Keratinocyte (primary cell): ENCODE data around the gene C1QTNF7. TPM values are rescaled to one million over a fixed set of nuclear protein-coding genes. Genes with fewer than 3 reads are reported as not detected.

ENCODE experiments used
- DNase-seq: peaks from one replicate; pipeline ENCODE4 v3.0.0-alpha.2; 2011; ENCODE audit warnings: low read depth, missing footprints, low spot score
- FAIRE-seq: peaks from 2 replicates; lab custom pipeline; 2011; peaks lifted over from hg19 to GRCh38; lab: Jason Lieb, UNC
- H2AFZ ChIP-seq: 2 replicates; pipeline ENCODE4 v1.6.0; 2012; ENCODE audit warnings: low read length, control low read depth, inconsistent platforms; ENCODE audit not compliant: control insufficient read depth
- H3K27ac ChIP-seq: 2 replicates; pipeline ENCODE4 v1.5.1; 2011; ENCODE audit warnings: low read length; ENCODE audit not compliant: control insufficient read depth, insufficient read depth
- H3K27me3 ChIP-seq: 3 replicates; pipeline ENCODE4 v1.6.0; 2011; ENCODE audit warnings: low read length; ENCODE audit not compliant: control insufficient read depth, insufficient read depth; ENCODE audit errors: extremely low read depth
- H3K36me3 ChIP-seq, 2 experiments: 2 replicates in 1 of 2; 3 replicates in 1 of 2; pipeline ENCODE4 v1.5.1; 2011; ENCODE audit warnings: low read length in 2 of 2, mild to moderate bottlenecking in 1 of 2; ENCODE audit not compliant: control insufficient read depth in 2 of 2, insufficient read depth in 2 of 2; ENCODE audit errors: extremely low read depth in 1 of 2
- H3K4me1 ChIP-seq: 3 replicates; pipeline ENCODE4 v1.5.1; 2011; ENCODE audit warnings: low read length; ENCODE audit not compliant: control insufficient read depth, insufficient read depth; ENCODE audit errors: extremely low read depth
- H3K4me2 ChIP-seq: 3 replicates; pipeline ENCODE4 v1.6.0; 2011; ENCODE audit warnings: low read depth, low read length; ENCODE audit not compliant: control insufficient read depth, insufficient read depth; ENCODE audit errors: extremely low read depth
- H3K4me3 ChIP-seq, 3 experiments: fragments of 200-600 bp in 1 of 3; sonication (generic) in 1 of 3; 2 replicates in 2 of 3; 3 replicates in 1 of 3; pipeline ENCODE4 v1.5.1; 2011 to 2016; ENCODE audit warnings: low read length in 3 of 3, mild to moderate bottlenecking in 3 of 3, control low read depth in 2 of 3, inconsistent platforms in 1 of 3, low read depth in 1 of 3, mixed read lengths in 1 of 3, mixed run types in 1 of 3, moderate library complexity in 1 of 3; ENCODE audit not compliant: control insufficient read depth in 2 of 3, insufficient read depth in 2 of 3; ENCODE audit errors: extremely low read depth in 1 of 3
- H3K79me2 ChIP-seq: 2 replicates; pipeline ENCODE4 v1.6.0; 2012; ENCODE audit warnings: low read length; ENCODE audit not compliant: control insufficient read depth, insufficient read depth
- H3K9ac ChIP-seq: 3 replicates; pipeline ENCODE4 v1.6.0; 2011; ENCODE audit warnings: low read length; ENCODE audit not compliant: control insufficient read depth, insufficient read depth; ENCODE audit errors: extremely low read depth
- H3K9me1 ChIP-seq: 3 replicates; pipeline ENCODE4 v1.6.0; 2011; ENCODE audit warnings: low read length; ENCODE audit not compliant: control insufficient read depth, insufficient read depth; ENCODE audit errors: extremely low read depth
- H3K9me3 ChIP-seq: 2 replicates; pipeline ENCODE4 v1.5.1; 2012; ENCODE audit warnings: low read depth, low read length; ENCODE audit not compliant: control insufficient read depth
- H4K20me1 ChIP-seq: 3 replicates; pipeline ENCODE4 v1.6.0; 2011; ENCODE audit warnings: low read length; ENCODE audit not compliant: control insufficient read depth, insufficient read depth; ENCODE audit errors: extremely low read depth
- EZH2 ChIP-seq: IDR thresholded peaks from one replicate; pipeline ENCODE4 v1.6.1; 2012; ENCODE audit warnings: inconsistent platforms, mild to moderate bottlenecking, low read length, moderate library complexity
- dilution Hi-C: fragments of 300-500 bp; cut with MboI; formaldehyde crosslinking; loops from one replicate; pipeline ENCODE4 v1.7.0; 2020; ENCODE audit warnings: low sequenced_read_pairs; ENCODE audit not compliant: extremely low pct_ligation_motif_present
- polyA plus RNA-seq, 5 experiments: library from polyadenylated mRNA; depleted of rRNA in 3 of 5; stranded (reverse) in 3 of 5; stranded (forward) in 1 of 5; unstranded in 1 of 5; fragments of >200 nt; gene quantifications; 1 replicate in 1 of 5; 2 replicates in 3 of 5; 3 replicates in 1 of 5; pipeline versions ENCODE4 v1.2.1 to v1.2.3, GENCODE V29; 2011 to 2012; ENCODE audit warnings: missing spikeins in 2 of 5, low read depth in 1 of 5, low replicate concordance in 1 of 5
- TF ChIP-seq, protein P1 (sequence below), 3 experiments: IDR thresholded peaks in 1 of 3; conservative IDR thresholded peaks in 1 of 3; optimal IDR thresholded peaks in 1 of 3; 2 replicates in 2 of 3; 3 replicates in 1 of 3; pipeline versions ENCODE3 to v1.5.1; 2011; ENCODE audit warnings: low read length in 3 of 3, mild to moderate bottlenecking in 3 of 3, moderate library complexity in 2 of 3, control low read depth in 1 of 3, inconsistent platforms in 1 of 3; ENCODE audit not compliant: insufficient read depth in 2 of 3; ENCODE audit errors: extremely low read depth in 1 of 3

Gene C1QTNF7
- polyA plus RNA-seq, 1 donor (not counting 4 experiments of a cell fraction or from before 2014, with no cell fraction given) = not detected

DNA sequence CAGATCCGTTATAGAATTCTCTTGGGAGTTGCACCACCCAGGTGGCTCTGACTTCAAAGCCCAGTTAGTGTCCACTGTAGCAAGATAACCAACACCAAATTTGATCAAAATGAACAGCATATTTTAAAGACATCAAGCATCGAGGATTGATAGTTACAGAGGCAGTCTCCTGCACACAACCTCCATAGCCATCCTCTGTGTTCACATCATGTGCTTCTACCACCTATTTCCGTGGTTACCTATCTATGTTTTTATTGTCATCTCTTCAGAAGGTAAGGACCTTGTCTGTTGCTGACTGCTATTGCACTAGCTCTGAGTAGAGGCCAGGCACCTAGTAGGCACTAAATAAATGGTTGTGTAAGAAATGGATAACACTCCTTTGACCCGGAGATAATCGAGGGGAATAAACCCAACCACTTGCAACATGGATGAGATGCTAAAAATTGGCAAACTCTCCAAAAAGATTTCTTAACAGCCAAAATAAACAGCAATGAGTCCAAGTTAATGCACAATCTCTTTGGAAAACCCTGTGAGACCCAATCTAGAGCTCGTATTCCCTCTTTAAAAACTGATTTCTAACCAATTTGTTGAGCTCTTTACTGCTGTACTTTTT is 14.7 kb upstream of the C1QTNF7 start:
- Histone ChIP-seq H3K4me3 (no peak overlapping the region), H3K9ac (no peak overlapping the region), H3K9me3 (no peaks in the 10 kb centered on the region), H3K27ac (no peak overlapping the region), H2AFZ (no peak overlapping the region), H3K27me3 (no peaks in the 10 kb centered on the region), H3K4me1 (no peaks in the 10 kb centered on the region), H3K4me2 (no peak overlapping the region), H3K9me1 (no peaks in the 10 kb centered on the region), H4K20me1 (no peaks in the 10 kb centered on the region), H3K36me3 (no peaks in the 10 kb centered on the region), H3K79me2 (no peaks in the 10 kb centered on the region)
- dilution Hi-C loops = no loop called here
- FAIRE-seq (no peak), DNase-seq (no peak)
- no peak for TF ChIP-seq EZH2
- TF ChIP-seq, protein P1, sequence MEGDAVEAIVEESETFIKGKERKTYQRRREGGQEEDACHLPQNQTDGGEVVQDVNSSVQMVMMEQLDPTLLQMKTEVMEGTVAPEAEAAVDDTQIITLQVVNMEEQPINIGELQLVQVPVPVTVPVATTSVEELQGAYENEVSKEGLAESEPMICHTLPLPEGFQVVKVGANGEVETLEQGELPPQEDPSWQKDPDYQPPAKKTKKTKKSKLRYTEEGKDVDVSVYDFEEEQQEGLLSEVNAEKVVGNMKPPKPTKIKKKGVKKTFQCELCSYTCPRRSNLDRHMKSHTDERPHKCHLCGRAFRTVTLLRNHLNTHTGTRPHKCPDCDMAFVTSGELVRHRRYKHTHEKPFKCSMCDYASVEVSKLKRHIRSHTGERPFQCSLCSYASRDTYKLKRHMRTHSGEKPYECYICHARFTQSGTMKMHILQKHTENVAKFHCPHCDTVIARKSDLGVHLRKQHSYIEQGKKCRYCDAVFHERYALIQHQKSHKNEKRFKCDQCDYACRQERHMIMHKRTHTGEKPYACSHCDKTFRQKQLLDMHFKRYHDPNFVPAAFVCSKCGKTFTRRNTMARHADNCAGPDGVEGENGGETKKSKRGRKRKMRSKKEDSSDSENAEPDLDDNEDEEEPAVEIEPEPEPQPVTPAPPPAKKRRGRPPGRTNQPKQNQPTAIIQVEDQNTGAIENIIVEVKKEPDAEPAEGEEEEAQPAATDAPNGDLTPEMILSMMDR (optimal IDR thresholded peaks at IDR 0.05 in 1 of 3, IDR thresholded peaks at IDR 0.05 in 1 of 3, conservative IDR thresholded peaks at IDR 0.05 in 1 of 3; ENCODE audit: extremely low read depth in 1 of 3, insufficient read depth in 2 of 3, low read length in 3 of 3) = no peak

DNA sequence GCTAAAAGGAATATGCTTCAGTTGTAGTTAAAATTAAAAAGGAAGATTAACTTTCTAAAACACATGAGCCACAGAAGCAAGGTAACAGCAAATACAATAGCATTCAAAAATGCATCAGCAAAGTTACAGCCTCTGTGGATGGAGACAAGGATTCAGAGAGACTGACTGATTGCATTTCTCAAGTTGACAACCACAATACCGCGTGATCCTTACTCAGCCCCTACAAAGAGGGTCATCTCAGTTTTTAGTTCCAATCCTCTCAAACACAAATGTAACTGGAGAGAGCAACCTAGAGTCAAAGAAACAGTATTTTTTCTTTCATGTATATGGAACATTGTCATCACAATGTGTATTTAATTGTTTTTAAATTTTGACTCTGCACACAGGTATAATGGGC is 14.2 kb upstream of the C1QTNF7 start:
- Histone ChIP-seq H3K4me1 (no peaks in the 10 kb centered on the region), H3K36me3 (no peaks in the 10 kb centered on the region), H3K9me3 (no peaks in the 10 kb centered on the region), H4K20me1 (no peaks in the 10 kb centered on the region), H2AFZ (no peak overlapping the region), H3K4me3 (no peak overlapping the region), H3K9ac (no peak overlapping the region), H3K9me1 (no peaks in the 10 kb centered on the region), H3K79me2 (no peaks in the 10 kb centered on the region), H3K4me2 (no peak overlapping the region), H3K27ac (no peak overlapping the region), H3K27me3 (no peaks in the 10 kb centered on the region)
- DNase-seq (no peak), FAIRE-seq (no peak)
- dilution Hi-C loops = no loop called here
- TF ChIP-seq, protein P1 (optimal IDR thresholded peaks at IDR 0.05 in 1 of 3, IDR thresholded peaks at IDR 0.05 in 1 of 3, conservative IDR thresholded peaks at IDR 0.05 in 1 of 3; ENCODE audit: extremely low read depth in 1 of 3, insufficient read depth in 2 of 3, low read length in 3 of 3) = no peak
